ENCODE data around the gene EXOSC3. TPM values are rescaled to one million over a fixed set of nuclear protein-coding genes. Genes with fewer than 3 reads are reported as not detected.

The EXOSC3 gene
- total and polyA plus RNA-seq, 2 of the 13 experiments (the other 11 are each of a cell fraction or from before 2014, with no cell fraction given), result 17.5 to 68.7 TPM

- intact Hi-C loops (cut with micrococcal nuclease; ENCODE audit: unreplicated experiment) (loop anchor here (5.0 to 10.0 kb wide), 2 partner anchors 114 to 304 kb away; partner anchors contain the start of genes POLR1E and SLC25A51), in situ Hi-C loops (cut with HindIII; ENCODE audit: extremely low pct_ligation_motif_present, low pct_unique_long_range_greater_than_20kb) (no loop called here)
- Histone ChIP-seq H2AFZ (ENCODE audit: low read length) (no peak overlapping the region), H3K36me3 (replicated peaks in 1 of 2; ENCODE audit: control insufficient read depth in 1 of 2, insufficient read depth in 2 of 2, low read length in 2 of 2) (peaks cover 0 to under 1% of the 10 kb centered on the region in 2 experiments; a peak in 2 of 5 replicates), H3K27me3 (ENCODE audit: control insufficient read depth in 1 of 2, insufficient read depth in 2 of 2, low read length in 2 of 2) (no peaks in the 10 kb centered on the region), H3K9ac (ENCODE audit: insufficient read depth, low read depth, low read length) (no peak overlapping the region), H3K9me3 (ENCODE audit: low read length) (no peaks in the 10 kb centered on the region), H3K4me2 (ENCODE audit: low read depth, low read length) (peak overlapping the region; percentile 26; the same call in 1 of the 2 replicates), H3K27ac (ENCODE audit: extremely low read length, insufficient read depth, low read length) (peak overlapping the region; percentile 17), H3K4me1 (ENCODE audit: insufficient read depth, low read length) (peaks cover 25% of the 10 kb centered on the region), H3K79me2 (ENCODE audit: insufficient read depth, low read length) (peaks cover 18% of the 10 kb centered on the region), H3K4me3 (replicated peaks in 1 of 3; ENCODE audit: insufficient read depth in 1 of 3, low read depth in 2 of 3, low read length in 3 of 3) (no peak overlapping the region), H4K20me1 (ENCODE audit: insufficient read depth, low read length) (no peaks in the 10 kb centered on the region)
- ChIA-PET POLR2A (interaction anchor here (0.8 kb wide), 1 partner anchor 13 kb away, joined by 3 read pairs; the partner anchor contains the start of gene DCAF10), CTCF (ENCODE audit: low intra/inter-chr PET ratio, low total read pairs) (no interaction called here)
- no TSS peak for BruUV-seq (replicated peaks)
- 21% methylated on average over 6 of the region's 6 CpGs for WGBS (ENCODE audit: low lambda C conversion rate)
- ATAC-seq (no peak), FAIRE-seq (no peak), DNase-seq (ENCODE audit: low spot score) (no peak)
- TF ChIP-seq CEBPG (CRISPR knock-in tag; IDR thresholded peaks at IDR 0.05), result peak; percentile 40; the same call in 1 of the 2 replicates
- no peak for TF ChIP-seq ZNF616 (CRISPR knock-in tag; IDR thresholded peaks at IDR 0.05; ENCODE audit: low read depth)
- peak; percentile 54; the same call in 1 of the 2 replicates for TF ChIP-seq HNF4A (CRISPR knock-in tag; IDR thresholded peaks at IDR 0.05)
- peak; percentile 74; the same call in 1 of the 2 replicates for TF ChIP-seq CEBPB (IDR thresholded peaks at IDR 0.05; ENCODE audit: borderline replicate concordance, low read depth, low read length)
These were observed 3.5 kb upstream of the EXOSC3 start for GRCh38 chr9:37788332-37788731.

- DNase-seq (ENCODE audit: low spot score) (no peak), FAIRE-seq (no peak), ATAC-seq (no peak)
- peaks cover 2 to 13% of the 10 kb centered on the region in 2 experiments; a peak in 4 of 5 replicates for H3K36me3 ChIP-seq (replicated peaks in 1 of 2; ENCODE audit: control insufficient read depth in 1 of 2, insufficient read depth in 2 of 2, low read length in 2 of 2)
- H3K27ac ChIP-seq (ENCODE audit: extremely low read length, insufficient read depth, low read length), result no peak overlapping the region
- peaks cover 2% of the 10 kb centered on the region; the same call in 1 of the 2 replicates for H4K20me1 ChIP-seq (ENCODE audit: insufficient read depth, low read length)
- H2AFZ ChIP-seq (ENCODE audit: low read length), result no peak overlapping the region
- peaks cover 30% of the 10 kb centered on the region for H3K79me2 ChIP-seq (ENCODE audit: insufficient read depth, low read length)
- 96% methylated on average over 31 of the region's 45 CpGs for WGBS (ENCODE audit: low lambda C conversion rate)
- POLR2A ChIA-PET, result no interaction called here
- H3K4me3 ChIP-seq (replicated peaks in 1 of 3; ENCODE audit: insufficient read depth in 1 of 3, low read depth in 2 of 3, low read length in 3 of 3), result no peak overlapping the region
- no peak overlapping the region for H3K9ac ChIP-seq (ENCODE audit: insufficient read depth, low read depth, low read length)
- peaks cover 37% of the 10 kb centered on the region for H3K4me1 ChIP-seq (ENCODE audit: insufficient read depth, low read length)
- no peaks in the 10 kb centered on the region for H3K9me3 ChIP-seq (ENCODE audit: low read length)
- intact Hi-C loops (cut with micrococcal nuclease; ENCODE audit: unreplicated experiment) (loop anchor here (5.0 to 10.0 kb wide), 2 partner anchors 115 to 302 kb away; partner anchors contain the start of genes POLR1E and SLC25A51), in situ Hi-C loops (cut with HindIII; ENCODE audit: extremely low pct_ligation_motif_present, low pct_unique_long_range_greater_than_20kb) (no loop called here)
- BruUV-seq (replicated peaks), result no TSS peak
- H3K4me2 ChIP-seq (ENCODE audit: low read depth, low read length), result no peak overlapping the region
- CTCF ChIA-PET (ENCODE audit: low intra/inter-chr PET ratio, low total read pairs), result no interaction called here
- no peaks in the 10 kb centered on the region for H3K27me3 ChIP-seq (ENCODE audit: control insufficient read depth in 1 of 2, insufficient read depth in 2 of 2, low read length in 2 of 2)
- TF ChIP-seq RORA (CRISPR knock-in tag; IDR thresholded peaks at IDR 0.05) (no peak), HDAC1 (CRISPR knock-in tag; IDR thresholded peaks at IDR 0.05) (no peak), HIVEP1 (CRISPR knock-in tag; IDR thresholded peaks at IDR 0.05) (no peak), ATRX (CRISPR knock-in tag; IDR thresholded peaks at IDR 0.05; ENCODE audit: borderline replicate concordance) (no peak), ZBTB39 (CRISPR knock-in tag; IDR thresholded peaks at IDR 0.05) (no peak), GRHL1 (CRISPR knock-in tag; conservative IDR thresholded peaks at IDR 0.05) (no peak), CBX5 (CRISPR knock-in tag; IDR thresholded peaks at IDR 0.05; ENCODE audit: borderline replicate concordance) (no peak), ZNF382 (CRISPR knock-in tag; IDR thresholded peaks at IDR 0.05; ENCODE audit: borderline replicate concordance) (no peak)
These were observed 2.2 kb upstream of the EXOSC3 start for GRCh38 chr9:37787059-37787458.
